Heart right ventricle (tissue), 16 donors: ENCODE data around the gene CD5L. TPM values are rescaled to one million over a fixed set of nuclear protein-coding genes. Genes with fewer than 3 reads are reported as not detected.
A peak's percentile ranks its signal among the peaks of the same experiment; 100 is the strongest.

Experiments
- ATAC-seq, 8 donors: fragments of 200-7000 bp; cut with Tn5 transposase; one replicate each; pipeline ENCODE4 v1.9.1; 2020; ENCODE audit warnings: mild to moderate bottlenecking in 8 of 8, moderate library complexity in 8 of 8, moderate number of reproducible peaks in 1 of 8
- DNase-seq, 2 donors: peaks; one replicate each; pipeline ENCODE4 v3.0.0-alpha.2; 2020
- H3K27ac ChIP-seq, 10 donors: fragments of 200-600 bp; sonication (generic) in 2 of 10; one replicate each; pipeline versions ENCODE4 v1.5.0 to v1.8.0; 2020 to 2022; ENCODE audit warnings: mild to moderate bottlenecking in 3 of 10
- H3K27me3 ChIP-seq, 7 donors: fragments of 200-600 bp; one replicate each; pipeline ENCODE4 v1.8.0; 2021 to 2022; ENCODE audit warnings: mild to moderate bottlenecking in 2 of 7
- H3K36me3 ChIP-seq, 9 donors: fragments of 200-600 bp; sonication (generic) in 1 of 9; one replicate each; pipeline versions ENCODE4 v1.5.0 to v1.8.0; 2020 to 2022; ENCODE audit warnings: mild to moderate bottlenecking in 2 of 9
- H3K4me1 ChIP-seq, 9 donors: fragments of 200-600 bp; sonication (generic) in 1 of 9; one replicate each; pipeline versions ENCODE4 v1.5.0 to v1.8.0; 2020 to 2022; ENCODE audit warnings: mild to moderate bottlenecking in 4 of 9
- H3K4me3 ChIP-seq, 10 donors: fragments of 200-600 bp; sonication (generic) in 2 of 10; one replicate each; pipeline versions ENCODE4 v1.5.0 to v1.8.0; 2020 to 2022; ENCODE audit warnings: mild to moderate bottlenecking in 7 of 10, moderate library complexity in 2 of 10
- H3K9me3 ChIP-seq, 11 donors: fragments of 200-600 bp in 10 of 11; sonication (generic) in 2 of 11; one replicate each; pipeline versions ENCODE4 v1.5.0 to v1.8.0; 2013 to 2022; ENCODE audit warnings: mild to moderate bottlenecking in 2 of 11, control low read depth in 1 of 11, moderate library complexity in 1 of 11
- CTCF ChIP-seq, 9 donors: fragments of 200-600 bp; sonication (generic) in 2 of 9; IDR thresholded peaks; one replicate each; pipeline versions ENCODE4 v1.5.0 to v1.8.0; 2021 to 2022; ENCODE audit warnings: antibody characterized with exemption in 9 of 9, mild to moderate bottlenecking in 5 of 9, moderate library complexity in 1 of 9
- whole genome bisulfite sequencing, 2 donors: extraction: QIAGEN DNeasy Blood & Tissue Kit; methylation state at CpG; one replicate each; pipeline ENCODE4 v1.1.7; 2013; ENCODE audit warnings: inconsistent platforms in 1 of 2; 5-methylcytosine and 5-hydroxymethylcytosine counted together
- intact Hi-C, 10 donors: fragments of 100-400 bp; cut with DNase I; formaldehyde crosslinking; loops; one replicate each; pipeline versions ENCODE4 v1.11.1 to v1.14.2; 2022
- long read RNA-seq, 3 donors: library from polyadenylated mRNA; unstranded; transcript quantifications; one replicate each; pipeline ENCODE4 v2.0.0, GENCODE V29; 2020 to 2021
- polyA plus RNA-seq, 2 donors: library from polyadenylated mRNA; stranded (reverse); fragments of 200-250 nt; gene quantifications; one replicate each; pipeline ENCODE4 v1.2.3, GENCODE V29; 2013
- total RNA-seq, 10 donors: library from RNA; stranded (reverse); fragmentation: NEBNext Ultra II Directional in 3 of 10; extraction: Animal tissue kit (Norgen Biotek cat#: 25700) in 3 of 10; gene quantifications; one replicate each; pipeline versions ENCODE4 v1.2.1 to v1.2.4, GENCODE V29; 2021 to 2023
- donor health status: Arrhythmogenic right ventricular cardiomyopathy.
- donor health status: ischemic (EF 13 %, LVEDD 7.1; RV severe dilation, severe dysfunction).
- donor health status: healthy with polysubstance abuse.
- donor health status: DM: no; HTN: yes; CAD: no.
- donor health status: DM: no; HTN: no; CAD: no.
- donor health status: ischemic (EF 25% LVEDD 6.9; RV normal size, moderate dysfunction).
- donor health status: ischemic (EF 25% LVEDD 5.7; RV mildly dilated, moderate dysfunction).
- donor health status: healthy.
- donor health status: DM: yes; HTN: yes; CAD: no.
- donor health status: Ischemic cardiomyopathy.
- donor health status: ischemic (EF 35%, LVEDD 5.7; RV mildly dilated, moderate dysfunction).
- donor health status: nonischemic (EF 11% LVEDD 7.7; RV severe dilation, severe dysfunction).
- donor health status: DM: yes; HTN: yes; CAD: no.
- donor health status: PGD.
- donor health status: ischemic (EF 29% LVEDD 5.4; RV normal size, mild dysfunction).
- donor health status: nonischemic (EF 23%, LVEDD 6.1; RV moderate dilation, normal function).

CD5L gene
- total RNA-seq (1 to 10 TPM in 4 of 10 donors, under 1 TPM in 3, not detected in 3; 0.23 to 4.8 (median 1.6) TPM), polyA plus RNA-seq (1 to 10 TPM in 1 of 2 donors, under 1 TPM in 1; 0.01 to 2.1 TPM)
- long read RNA-seq, donor 1: 0 reads
- long read RNA-seq, donor 2: 0 reads
- long read RNA-seq, donor 3, partial matches to known transcripts: 1 of 7 reads
- long read RNA-seq, donor 3, other reads (novel, unspliced or antisense): 6 of 7 reads

GRCh38 chr1:157841708-157842107, at the start of gene CD5L:
CD5L (minus strand) TSS chr1:157841808; CDS start chr1:157841701, 107 bp downstream.
- Histone ChIP-seq H3K4me1 (peaks cover 0 to 19% (median 0%) of the 10 kb centered on the region in 9 donors), H3K4me3 (no peak within 1 kb of the TSS), H3K27ac (no peak within 1 kb of the TSS), H3K27me3 (no peaks in the 10 kb centered on the region), H3K9me3 (no peaks in the 10 kb centered on the region), H3K36me3 (no peaks in the 10 kb centered on the region)
- ATAC-seq (no peak), DNase-seq (no peak)
- intact Hi-C loops: no loop called here
- TF ChIP-seq CTCF (IDR thresholded peaks at IDR 0.05): no peak
- WGBS, 2 donors: 41 to 58% methylated on average over 3 of the region's 3 CpGs

DNA sequence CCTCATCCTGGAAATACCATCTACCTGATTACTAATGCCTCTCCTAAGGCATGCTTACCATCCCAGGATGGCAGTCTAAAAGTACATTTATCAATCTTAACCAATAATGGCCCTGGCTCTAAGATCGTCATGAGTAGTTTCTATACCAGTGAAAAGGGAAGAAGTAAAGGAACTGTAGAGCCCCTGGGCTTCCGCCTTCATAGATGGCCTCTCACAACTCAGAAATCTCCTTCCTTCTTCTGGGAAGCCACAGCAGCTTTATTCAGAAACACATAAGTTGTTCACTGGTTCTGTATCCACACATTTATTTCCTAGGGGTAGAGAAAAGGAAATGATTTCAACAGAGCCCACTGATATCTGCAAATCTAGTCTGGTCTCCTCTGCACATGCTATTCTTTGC, 41.0 kb upstream of the CD5L start:
- Histone ChIP-seq H3K36me3 (no peaks in the 10 kb centered on the region), H3K9me3 (no peaks in the 10 kb centered on the region), H3K27ac (peak overlapping the region in 1 of 10 donors; percentile 44), H3K4me1 (peaks cover 0 to 12% (median 0%) of the 10 kb centered on the region in 9 donors), H3K27me3 (no peaks in the 10 kb centered on the region), H3K4me3 (no peak overlapping the region)
- intact Hi-C loops: loop anchor here in 1 of 10 donors (5.0 kb wide), 1 partner anchor 60 kb away; no protein-coding TSS in a partner anchor
- WGBS, 2 donors: 74 to 87% methylated on average over 2 of the region's 2 CpGs
- ATAC-seq: peak in 1 of 8 donors; percentile 29
- no peak for TF ChIP-seq CTCF (IDR thresholded peaks at IDR 0.05)
- no peak for DNase-seq

GRCh38 chr1:157880621-157881020, 39.0 kb upstream of the CD5L start:
- 55 to 56% methylated on average over 4 of the region's 4 CpGs for WGBS, 2 donors
- no peak for ATAC-seq
- TF ChIP-seq CTCF (IDR thresholded peaks at IDR 0.05): no peak
- Histone ChIP-seq H3K9me3 (no peaks in the 10 kb centered on the region), H3K36me3 (no peaks in the 10 kb centered on the region), H3K27ac (no peak overlapping the region), H3K27me3 (no peaks in the 10 kb centered on the region), H3K4me3 (no peak overlapping the region), H3K4me1 (peaks cover 0 to 12% (median 0%) of the 10 kb centered on the region in 9 donors)
- no peak for DNase-seq
- intact Hi-C loops: loop anchor here in 1 of 10 donors (5.0 kb wide), 1 partner anchor 62 kb away; no protein-coding TSS in a partner anchor

- ATAC-seq: peak in 5 of 8 donors; percentile 38 to 80 (median 64)
- TF ChIP-seq CTCF (IDR thresholded peaks at IDR 0.05): peak in 7 of 9 donors; percentile 27 to 65 (median 52)
- no peak for DNase-seq
- H3K4me3 ChIP-seq: no peak overlapping the region
- peaks cover 0 to 5% (median 0%) of the 10 kb centered on the region in 7 donors for H3K27me3 ChIP-seq
- intact Hi-C loops: loop anchor here in 9 of 10 donors (1.0 to 10.0 kb wide), 7 partner anchors 69 to 247 kb away; a partner anchor contains a TSS
- H3K36me3 ChIP-seq: no peaks in the 10 kb centered on the region
- peaks cover 0 to 12% (median 0%) of the 10 kb centered on the region in 9 donors for H3K4me1 ChIP-seq
- H3K27ac ChIP-seq: no peak overlapping the region
- 35 to 37% methylated on average over 4 of the region's 4 CpGs for WGBS, 2 donors
- no peaks in the 10 kb centered on the region for H3K9me3 ChIP-seq
Observed at GRCh38 chr1:157878059-157878458, 36.5 kb upstream of the CD5L start.
